GM18858 (cell line): Measurements from ENCODE around the gene MMGT1.

Experiments
- ATAC-seq: cut with Tn5 transposase; IDR thresholded peaks from one replicate; pipeline ENCODE4 v1.9.1; 2021; ENCODE audit not compliant: unreplicated experiment

Gene MMGT1

DNA sequence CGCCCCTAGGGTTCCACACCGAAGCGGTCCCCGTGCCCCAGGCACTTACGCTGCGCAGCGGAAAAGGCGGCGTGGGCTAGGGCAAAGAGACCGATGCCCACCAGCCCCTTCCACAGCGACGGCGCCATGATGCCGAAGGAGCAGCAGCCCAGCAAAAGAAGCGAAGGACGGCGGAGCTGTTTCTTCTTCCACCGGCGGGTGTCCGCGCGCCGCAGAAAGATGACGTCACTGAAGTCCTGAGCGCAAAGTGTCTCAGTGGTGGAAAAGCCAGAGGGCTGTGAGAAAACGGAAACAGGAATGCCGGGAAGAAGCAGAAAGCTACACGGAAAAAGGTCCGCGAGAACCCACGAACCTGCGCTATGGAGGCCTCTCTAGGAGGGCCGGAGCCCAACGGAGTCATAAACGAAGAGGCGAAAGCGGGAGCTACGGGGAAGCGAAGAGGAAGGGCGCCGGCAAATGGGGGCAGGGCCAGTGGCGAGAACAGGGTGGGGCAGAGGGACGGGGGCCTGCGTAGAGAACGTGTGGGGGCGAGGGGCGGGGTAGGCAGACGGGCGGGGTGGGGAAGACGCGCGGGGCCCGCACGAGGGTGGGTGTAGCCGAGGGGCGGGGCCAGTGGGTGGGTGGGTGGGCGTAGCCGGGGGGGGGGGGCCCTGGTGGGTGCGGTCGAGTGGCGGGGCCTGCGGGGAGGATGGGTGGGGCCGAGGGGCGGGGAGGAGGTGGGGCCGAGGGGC lies at the start of gene MMGT1:
MMGT1 (minus strand) TSS at position 441 of the 731 bp plus-strand sequence; CDS start at position 128, 313 bp downstream.
- peak; percentile 49 for ATAC-seq

DNA sequence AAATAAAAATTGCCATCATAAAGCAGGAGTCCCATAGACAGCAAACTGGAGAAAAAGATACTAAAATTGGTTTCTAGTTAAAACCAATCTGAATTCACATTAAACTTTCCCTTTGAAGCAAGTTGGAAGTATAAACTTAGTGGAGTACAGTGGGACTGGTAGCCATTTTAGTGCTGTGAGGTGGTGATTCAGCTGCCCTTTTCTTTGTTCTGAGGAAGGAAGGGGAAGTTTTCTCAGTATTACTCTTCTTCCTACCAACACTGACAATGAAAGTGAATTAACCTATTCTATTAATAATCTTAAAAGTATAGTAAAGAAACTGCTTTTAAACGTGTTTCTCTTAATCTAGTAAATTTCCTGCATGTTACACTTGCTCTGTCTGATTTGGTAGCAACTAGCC lies 48.1 kb upstream of the MMGT1 start:
- ATAC-seq: peak; percentile 53

DNA sequence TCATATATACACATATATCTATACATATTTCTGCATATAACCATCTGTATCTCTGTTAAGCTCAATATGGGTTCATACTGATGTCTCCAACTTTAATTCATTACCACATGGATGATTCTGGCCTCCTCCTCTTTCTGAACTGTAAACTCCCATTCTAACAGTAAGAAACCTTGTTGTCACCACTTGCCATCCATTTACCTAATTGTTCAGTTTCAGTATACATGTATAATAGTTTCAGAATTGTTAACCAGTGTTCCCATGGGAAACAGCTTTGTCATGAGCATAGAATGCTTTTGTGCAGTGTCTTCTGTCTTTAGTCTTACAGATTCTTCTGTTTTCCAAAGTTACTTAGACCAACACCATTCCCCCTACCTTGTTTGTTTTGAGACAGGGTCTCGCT lies 47.4 kb upstream of the MMGT1 start:
- ATAC-seq: peak; percentile 74

GRCh38 chrX:136019226-136019625 lies 45.4 kb upstream of the MMGT1 start:
- no peak for ATAC-seq

GRCh38 chrX:136016881-136017280 lies 43.1 kb upstream of the MMGT1 start:
- ATAC-seq: no peak

GRCh38 chrX:136015016-136015415 lies 41.2 kb upstream of the MMGT1 start:
- no peak for ATAC-seq

- no peak for ATAC-seq
Measured at GRCh38 chrX:135988245-135988644, 14.5 kb upstream of the MMGT1 start.

DNA sequence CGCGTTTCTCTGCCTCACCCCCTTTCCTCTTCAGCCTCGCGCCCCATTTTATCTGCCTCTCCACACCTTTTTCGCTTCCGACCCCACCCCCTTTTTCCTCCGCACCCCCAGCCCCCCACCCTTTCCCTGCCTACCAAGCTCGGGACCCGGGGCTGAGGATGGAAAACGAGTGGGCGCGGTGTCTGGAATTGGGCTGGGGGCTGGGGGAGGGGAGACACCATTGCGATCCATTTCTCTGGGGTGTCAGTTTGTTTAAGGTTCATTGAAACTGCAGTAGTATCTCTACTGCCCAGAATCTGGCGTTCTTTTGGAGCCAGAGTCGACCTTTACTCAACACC lies 12.2 kb upstream of the MMGT1 start:
- ATAC-seq: no peak

DNA sequence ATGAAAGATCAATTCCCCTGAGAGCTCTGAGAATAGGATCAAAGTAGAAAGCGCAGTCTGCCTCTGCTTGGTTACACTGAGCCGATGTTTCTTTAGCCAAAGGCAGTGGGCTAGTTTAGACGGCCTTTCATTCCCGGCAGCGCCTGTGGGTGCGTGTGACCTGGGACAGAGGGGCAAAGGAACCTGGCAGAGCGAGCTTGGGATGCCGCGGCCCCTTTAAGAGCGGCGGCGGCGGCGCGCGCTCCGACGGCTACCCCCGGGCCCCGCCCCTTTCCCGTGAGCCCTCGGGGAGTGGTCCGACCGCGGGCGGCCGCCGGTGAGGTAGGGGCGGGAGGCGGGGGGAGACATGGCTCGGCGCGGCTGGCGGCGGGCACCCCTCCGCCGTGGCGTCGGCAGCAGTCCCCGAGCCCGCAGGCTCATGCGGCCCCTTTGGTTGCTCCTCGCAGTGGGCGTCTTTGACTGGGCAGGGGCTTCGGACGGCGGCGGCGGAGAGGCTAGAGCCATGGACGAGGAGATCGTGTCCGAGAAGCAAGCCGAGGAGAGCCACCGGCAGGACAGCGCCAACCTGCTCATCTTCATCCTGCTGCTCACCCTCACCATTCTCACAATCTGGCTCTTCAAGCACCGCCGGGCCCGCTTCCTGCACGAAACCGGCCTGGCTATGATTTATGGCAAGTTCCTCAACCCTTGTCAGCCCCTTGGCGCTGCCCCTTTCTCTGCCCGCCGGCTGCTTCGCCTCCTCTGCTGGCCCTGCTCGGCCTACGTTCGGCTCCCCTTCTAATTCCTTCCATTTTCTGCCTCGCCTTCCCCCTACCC lies 11.6 kb upstream of the MMGT1 start, which contains the start of gene SLC9A6:
SLC9A6 (plus strand) TSS at position 279 of the 816 bp plus-strand sequence; CDS start at position 503, 224 bp downstream.
- ATAC-seq: peak; percentile 76

DNA sequence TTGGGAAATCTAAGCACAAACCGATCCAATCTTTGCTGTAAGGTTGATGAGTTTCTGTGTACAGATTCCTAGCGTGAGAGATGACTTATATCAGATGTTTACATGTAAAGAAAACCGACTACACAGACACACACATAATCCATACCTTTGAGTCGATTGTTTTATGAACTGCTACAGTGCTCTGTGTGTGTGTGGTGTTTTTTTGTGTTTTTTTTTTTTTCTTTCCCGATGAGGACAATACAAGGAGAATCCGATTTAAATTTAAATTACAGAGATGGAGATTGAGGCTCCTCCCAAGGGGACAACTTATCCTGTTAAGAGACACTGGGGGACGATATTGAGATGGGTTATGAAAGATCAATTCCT lies 11.0 kb upstream of the MMGT1 start:
- peak; percentile 2 for ATAC-seq

GRCh38 chrX:135984256-135984655 lies 10.5 kb upstream of the MMGT1 start:
- ATAC-seq: no peak

DNA sequence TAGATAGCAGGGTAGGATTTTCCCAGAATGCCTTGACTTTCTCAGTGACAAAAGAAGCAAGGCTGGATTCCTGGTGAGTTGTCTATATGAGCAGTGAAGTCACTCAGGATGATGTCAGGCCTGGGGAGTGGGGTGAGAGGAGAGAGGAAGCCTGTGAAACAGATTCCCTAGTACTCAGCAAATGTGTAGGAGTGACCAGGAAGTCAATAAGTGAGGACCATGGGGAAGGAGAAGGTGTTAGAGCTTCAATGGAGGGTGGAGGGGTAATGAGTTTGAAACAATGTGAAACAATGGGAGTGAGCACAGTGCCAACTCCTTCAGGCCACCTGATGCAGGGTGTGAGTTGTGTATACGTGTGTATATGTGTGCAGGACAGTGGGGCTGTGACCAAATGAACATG lies 9.1 kb upstream of the MMGT1 start:
- ATAC-seq: no peak

DNA sequence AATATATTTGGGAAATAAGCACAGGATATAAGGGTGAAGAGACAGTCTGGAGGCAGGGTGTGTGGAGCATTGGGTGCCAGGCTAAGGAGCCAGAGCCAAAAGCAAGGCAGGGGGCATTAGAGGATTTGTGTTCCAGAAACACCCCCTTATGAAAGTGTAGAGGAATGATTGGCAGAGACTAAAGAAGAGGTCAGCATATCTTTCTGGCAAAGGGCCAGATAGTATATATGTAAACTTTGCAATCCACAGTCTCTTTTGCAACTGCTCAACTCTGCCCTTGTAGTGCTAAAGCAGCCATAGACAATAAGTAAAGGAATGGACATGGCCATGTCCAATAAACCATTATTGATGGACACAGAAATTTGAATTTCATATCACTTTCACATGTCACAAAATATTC lies 7.9 kb upstream of the MMGT1 start:
- no peak for ATAC-seq

DNA sequence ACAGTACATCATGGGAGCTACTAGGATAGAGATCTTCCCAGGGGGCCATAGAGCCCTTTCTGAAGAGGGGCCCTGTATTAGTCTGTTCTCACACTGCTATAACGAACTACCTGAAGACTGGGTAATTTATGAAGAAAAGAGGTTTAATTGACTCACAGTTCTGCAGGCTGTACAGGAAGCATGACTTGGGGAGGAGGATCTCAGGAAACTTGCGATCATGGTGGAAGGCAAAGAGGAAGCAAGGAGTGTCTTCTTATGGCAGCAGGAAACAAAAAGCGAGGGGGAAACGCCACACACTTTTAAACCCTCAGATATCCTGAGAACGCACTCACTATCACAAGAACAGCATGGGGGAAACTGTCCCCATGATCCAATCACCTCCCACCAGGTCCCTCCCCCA lies 7.2 kb upstream of the MMGT1 start:
- ATAC-seq: no peak

DNA sequence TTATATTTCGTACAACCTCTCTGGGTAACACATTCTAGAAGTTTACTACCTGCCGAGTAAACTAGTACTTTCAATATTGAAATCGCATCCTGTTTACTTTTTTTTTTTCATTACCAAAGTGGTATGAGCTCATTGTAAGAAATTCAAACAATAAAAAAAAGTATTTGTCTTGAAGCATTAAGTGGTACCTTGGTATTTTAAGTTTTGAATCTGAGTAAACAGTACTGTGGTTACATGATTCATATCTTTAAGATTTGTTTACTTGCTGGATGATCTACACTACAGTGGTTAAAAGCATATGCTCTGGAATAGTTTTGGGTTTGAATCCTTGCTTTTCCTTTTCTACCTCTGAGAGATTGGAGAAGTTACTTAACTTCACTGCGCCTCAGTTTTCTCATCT lies 3.8 kb upstream of the MMGT1 start:
- ATAC-seq: no peak

- no peak for ATAC-seq
Measured at GRCh38 chrX:135975421-135975820, 1.6 kb upstream of the MMGT1 start.

DNA sequence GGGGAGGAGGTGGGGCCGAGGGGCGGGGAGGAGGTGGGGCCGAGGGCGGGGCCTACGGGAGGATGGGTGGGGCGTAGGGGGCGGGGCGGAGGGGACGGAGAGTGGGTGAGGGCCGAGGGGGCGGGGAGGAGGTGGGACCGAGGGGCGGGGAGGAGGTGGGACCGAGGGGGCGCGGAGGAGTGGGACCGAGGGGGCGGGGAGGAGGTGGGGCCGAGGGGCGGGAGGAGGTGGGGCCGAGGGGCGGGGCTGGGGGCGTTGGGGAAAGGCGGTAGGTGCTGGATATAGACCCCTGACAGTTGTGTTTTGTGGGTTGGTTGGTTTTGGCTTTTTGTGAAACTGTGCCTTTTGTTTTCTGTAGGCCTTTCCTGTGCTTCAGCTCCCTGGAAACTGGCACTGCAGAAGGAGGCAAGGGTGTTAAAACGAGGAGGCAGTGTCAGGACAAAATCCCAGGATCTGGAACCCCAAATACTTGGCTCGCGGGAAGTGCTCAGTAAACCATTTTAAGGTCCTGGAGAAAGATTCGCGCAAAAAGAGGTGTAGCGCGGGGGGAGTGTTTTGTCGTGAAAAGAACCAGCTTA lies 580 bp upstream of the MMGT1 start:
- ATAC-seq: no peak

GRCh38 chrX:135973025-135973547 lies 702 bp downstream of the MMGT1 start:
- ATAC-seq: no peak

DNA sequence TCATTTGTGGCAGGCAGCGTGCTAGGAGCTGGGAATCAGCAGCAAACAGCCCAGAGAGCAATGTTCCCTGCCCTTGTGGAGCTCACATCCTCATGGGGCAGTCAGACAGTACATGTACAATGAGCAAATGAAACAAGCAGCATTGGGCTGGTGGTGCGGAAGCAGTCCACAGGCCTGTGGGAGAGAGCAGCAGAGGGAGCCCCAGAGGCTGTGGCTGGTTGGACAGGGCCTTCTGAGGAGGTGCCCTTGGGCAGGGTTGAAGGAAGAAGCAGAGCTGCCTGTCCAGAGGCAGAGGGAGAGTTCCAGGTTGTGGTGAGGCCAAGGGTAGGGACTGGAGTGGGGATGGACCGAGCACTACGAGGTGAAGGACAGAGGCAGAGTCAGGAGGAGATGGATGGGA lies 22.5 kb downstream of the MMGT1 start:
- ATAC-seq: no peak

DNA sequence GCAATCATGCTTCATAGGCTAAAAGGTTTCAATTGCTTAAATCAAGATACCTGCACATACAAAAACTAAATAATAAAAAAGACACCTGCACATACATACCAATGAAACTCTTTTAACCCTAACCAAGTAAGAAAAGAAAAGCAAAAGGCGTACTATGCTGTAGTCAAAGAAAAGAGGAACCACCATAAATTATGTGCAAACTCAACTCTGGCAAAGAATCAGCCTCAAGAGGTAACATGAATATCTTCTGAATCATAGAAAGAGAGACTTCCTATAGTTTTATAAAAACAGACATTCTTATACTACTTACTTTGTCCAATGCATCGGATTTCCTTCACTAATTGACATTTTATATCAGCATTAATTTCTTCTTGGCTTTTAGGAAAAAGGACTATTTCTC lies 29.3 kb downstream of the MMGT1 start:
- no peak for ATAC-seq

DNA sequence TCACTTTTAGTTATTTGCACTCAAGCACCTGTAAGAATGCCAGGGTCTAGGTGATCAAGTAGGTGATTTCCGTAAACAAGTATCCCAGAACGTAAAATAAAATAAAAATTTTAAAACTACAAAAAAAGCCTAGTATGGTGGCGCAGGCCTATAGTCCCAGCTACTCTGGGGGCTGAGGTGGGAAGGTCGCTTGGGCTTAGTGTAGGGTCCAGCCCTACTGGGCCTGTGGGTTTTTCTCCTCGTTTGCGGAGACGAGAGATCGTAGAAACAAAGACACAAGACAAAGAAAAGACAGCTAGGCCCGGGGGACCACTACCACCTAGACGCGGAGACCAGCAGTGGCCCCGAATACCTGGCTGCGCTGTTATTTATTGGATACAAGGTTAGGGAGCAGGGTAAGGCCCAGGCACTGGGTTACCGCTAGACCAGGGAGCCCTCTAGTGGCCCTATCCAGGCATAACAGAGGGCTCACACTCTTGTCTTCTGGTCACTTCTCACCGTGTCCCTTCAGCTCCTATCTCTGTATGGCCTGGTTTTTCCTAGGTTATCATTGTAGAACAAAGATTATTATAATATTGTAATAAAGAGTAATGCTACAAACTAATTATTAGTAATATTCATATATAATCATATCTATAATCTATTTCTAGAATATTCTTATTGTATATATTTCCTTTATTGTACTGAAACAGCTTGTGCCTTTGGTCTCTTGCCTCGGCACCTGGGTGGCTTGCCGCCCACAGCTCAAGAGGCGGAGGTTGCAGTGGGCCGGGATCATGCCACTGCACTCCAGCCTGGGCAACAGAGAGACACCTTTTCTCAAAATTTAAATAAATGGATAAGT lies 41.9 kb downstream of the MMGT1 start:
- no peak for ATAC-seq
